ENCODE measurements around the gene CDX1. TPM values are rescaled to one million over a fixed set of nuclear protein-coding genes. Genes with fewer than 3 reads are reported as not detected.

CDX1 gene
- total RNA-seq, 2 donors from 2014 or later: not detected

GRCh38 chr5:150155258-150156026 lies 11.1 kb upstream of the CDX1 start, which contains the start of gene PDGFRB:
Gene PDGFRB, minus strand, starts transcription at chr5:150155845. Its CDS starts 18,798 bp downstream, at chr5:150137047.
- Histone ChIP-seq H3K36me3 (ENCODE audit: control insufficient read depth, insufficient read depth, low read length) (no peaks in the 10 kb centered on the region), H3K27me3 (ENCODE audit: control insufficient read depth, insufficient read depth, low read length, poor library complexity, severe bottlenecking) (no peaks in the 10 kb centered on the region), H3K4me1 (ENCODE audit: control insufficient read depth, insufficient read depth, low read length) (peaks cover 5% of the 10 kb centered on the region), H3K9me3 (ENCODE audit: control insufficient read depth, low read length) (no peaks in the 10 kb centered on the region), H3K9ac (ENCODE audit: extremely low read depth, low read length, poor library complexity, severe bottlenecking) (no peak within 1 kb of the TSS), H3K4me3 (ENCODE audit: low read length) (peak within 1 kb of the TSS; percentile 51), H3K27ac (ENCODE audit: low read depth, low read length) (peak within 1 kb of the TSS; percentile 41)
- peak within 1 kb of the TSS; percentile 48 for H3K27ac Mint-ChIP-seq
- DNase-seq: peak; percentile 90
- no peak for TF ChIP-seq CTCF (conservative IDR thresholded peaks at IDR 0.05)
- H3K4me3 Mint-ChIP-seq: peak within 1 kb of the TSS; percentile 43
- H3K27me3 Mint-ChIP-seq (ENCODE audit: insufficient read depth): peaks cover 30% of the 10 kb centered on the region
- H3K4me1 Mint-ChIP-seq: peaks cover 25% of the 10 kb centered on the region
- H3K9me3 Mint-ChIP-seq: no peaks in the 10 kb centered on the region
- no peaks in the 10 kb centered on the region for H3K36me3 Mint-ChIP-seq (ENCODE audit: low read depth)
- 17 to 22% methylated on average over 7 to 13 of the region's 17 CpGs for WGBS, 2 experiments (ENCODE audit: insufficient coverage in 1 of 2, insufficient read length in 1 of 2)

DNA sequence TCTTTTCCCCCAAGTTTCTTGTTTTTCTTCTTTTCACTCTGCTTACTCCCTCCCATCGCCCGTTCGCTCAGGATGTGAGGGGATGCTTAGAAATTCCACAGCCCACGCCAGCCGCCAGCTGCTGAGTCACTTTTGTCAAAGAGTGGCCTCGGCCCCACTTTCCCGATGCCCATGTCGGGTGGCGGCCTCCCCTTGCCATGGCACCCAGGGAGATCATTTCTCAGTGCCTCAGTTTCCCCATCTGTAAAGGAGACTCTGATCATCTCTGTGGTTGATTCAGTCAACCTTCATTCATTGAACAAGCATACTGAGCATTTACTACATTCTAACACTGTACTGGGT lies 10.6 kb upstream of the CDX1 start:
- Histone ChIP-seq H3K9ac (ENCODE audit: extremely low read depth, low read length, poor library complexity, severe bottlenecking) (no peak overlapping the region), H3K9me3 (ENCODE audit: control insufficient read depth, low read length) (no peaks in the 10 kb centered on the region), H3K4me1 (ENCODE audit: control insufficient read depth, insufficient read depth, low read length) (peaks cover 5% of the 10 kb centered on the region), H3K27me3 (ENCODE audit: control insufficient read depth, insufficient read depth, low read length, poor library complexity, severe bottlenecking) (no peaks in the 10 kb centered on the region), H3K4me3 (ENCODE audit: low read length) (no peak overlapping the region), H3K27ac (ENCODE audit: low read depth, low read length) (peak overlapping the region; percentile 41), H3K36me3 (ENCODE audit: control insufficient read depth, insufficient read depth, low read length) (no peaks in the 10 kb centered on the region)
- peaks cover 28% of the 10 kb centered on the region for H3K4me1 Mint-ChIP-seq
- no peaks in the 10 kb centered on the region for H3K36me3 Mint-ChIP-seq (ENCODE audit: low read depth)
- H3K27me3 Mint-ChIP-seq (ENCODE audit: insufficient read depth): peaks cover 28% of the 10 kb centered on the region
- peak overlapping the region; percentile 48 for H3K27ac Mint-ChIP-seq
- DNase-seq: no peak
- no peak for TF ChIP-seq CTCF (conservative IDR thresholded peaks at IDR 0.05)
- peak overlapping the region; percentile 43 for H3K4me3 Mint-ChIP-seq
- H3K9me3 Mint-ChIP-seq: no peaks in the 10 kb centered on the region
- WGBS, 2 experiments (ENCODE audit: insufficient coverage in 1 of 2, insufficient read length in 1 of 2): 59 to 67% methylated on average over 8 to 9 of the region's 9 CpGs

- Mint-ChIP-seq H3K4me3 (no peak overlapping the region), H3K36me3 (ENCODE audit: low read depth) (no peaks in the 10 kb centered on the region), H3K4me1 (peaks cover 31% of the 10 kb centered on the region), H3K27ac (no peak overlapping the region), H3K27me3 (ENCODE audit: insufficient read depth) (peaks cover 28% of the 10 kb centered on the region), H3K9me3 (no peaks in the 10 kb centered on the region)
- H3K27me3 ChIP-seq (ENCODE audit: control insufficient read depth, insufficient read depth, low read length, poor library complexity, severe bottlenecking): no peaks in the 10 kb centered on the region
- no peak for TF ChIP-seq CTCF (conservative IDR thresholded peaks at IDR 0.05)
- no peak overlapping the region for H3K27ac ChIP-seq (ENCODE audit: low read depth, low read length)
- 90 to 93% methylated on average over 3 to 4 of the region's 4 CpGs for WGBS, 2 experiments (ENCODE audit: insufficient coverage in 1 of 2, insufficient read length in 1 of 2)
- peaks cover 5% of the 10 kb centered on the region for H3K4me1 ChIP-seq (ENCODE audit: control insufficient read depth, insufficient read depth, low read length)
- DNase-seq: no peak
- no peaks in the 10 kb centered on the region for H3K9me3 ChIP-seq (ENCODE audit: control insufficient read depth, low read length)
- H3K36me3 ChIP-seq (ENCODE audit: control insufficient read depth, insufficient read depth, low read length): no peaks in the 10 kb centered on the region
- H3K4me3 ChIP-seq (ENCODE audit: low read length): no peak overlapping the region
- H3K9ac ChIP-seq (ENCODE audit: extremely low read depth, low read length, poor library complexity, severe bottlenecking): no peak overlapping the region
These were observed 10.0 kb upstream of the CDX1 start for GRCh38 chr5:150156540-150156939.
